ENCODE data around the gene GSTM3.
"Not testable (repeated sequence)": the region's sequence is repeated elsewhere in the genome, so short reads cannot be mapped to it uniquely, and the experiment has no call there.

Gene GSTM3

GRCh38 chr1:109762039-109762585 lies 21.3 kb upstream of the GSTM3 start:
- Histone ChIP-seq H3K4me3 (no peak overlapping the region), H3K27me3 (ENCODE audit: low read depth) (no peaks in the 10 kb centered on the region), H3K36me3 (replicated peaks) (no peaks in the 10 kb centered on the region), H3K4me1 (no peaks in the 10 kb centered on the region), H3K9me3 (no peaks in the 10 kb centered on the region)
- in situ Hi-C loops (cut with MboI; ENCODE audit: low sequenced_read_pairs), result no loop called here
- DNase-seq (ENCODE audit: low spot score in 2 of 2), result no peak

GRCh38 chr1:109761227-109762038 lies 20.6 kb upstream of the GSTM3 start:
- no peaks in the 10 kb centered on the region for H3K27me3 ChIP-seq (ENCODE audit: low read depth)
- no peak for DNase-seq (ENCODE audit: low spot score in 2 of 2)
- H3K4me1 ChIP-seq, result no peaks in the 10 kb centered on the region
- in situ Hi-C loops (cut with MboI; ENCODE audit: low sequenced_read_pairs), result no loop called here
- no peaks in the 10 kb centered on the region for H3K36me3 ChIP-seq (replicated peaks)
- no peaks in the 10 kb centered on the region for H3K9me3 ChIP-seq
- no peak overlapping the region for H3K4me3 ChIP-seq

GRCh38 chr1:109760581-109761226 lies 19.9 kb upstream of the GSTM3 start:
- DNase-seq (ENCODE audit: low spot score in 2 of 2), result peak in 1 of 2 experiments; percentile 3
- no peaks in the 10 kb centered on the region for H3K36me3 ChIP-seq (replicated peaks)
- in situ Hi-C loops (cut with MboI; ENCODE audit: low sequenced_read_pairs), result no loop called here
- no peak overlapping the region for H3K4me3 ChIP-seq
- no peaks in the 10 kb centered on the region for H3K4me1 ChIP-seq
- no peaks in the 10 kb centered on the region for H3K9me3 ChIP-seq
- no peaks in the 10 kb centered on the region for H3K27me3 ChIP-seq (ENCODE audit: low read depth)

- DNase-seq (ENCODE audit: low spot score in 2 of 2), result peak in 1 of 2 experiments; percentile 4
- in situ Hi-C loops (cut with MboI; ENCODE audit: low sequenced_read_pairs), result no loop called here
- no peaks in the 10 kb centered on the region for H3K9me3 ChIP-seq
- H3K4me3 ChIP-seq, result no peak overlapping the region
- H3K36me3 ChIP-seq (replicated peaks), result no peaks in the 10 kb centered on the region
- H3K4me1 ChIP-seq, result no peaks in the 10 kb centered on the region
- H3K27me3 ChIP-seq (ENCODE audit: low read depth), result no peaks in the 10 kb centered on the region
Observed at GRCh38 chr1:109759513-109760334, 18.9 kb upstream of the GSTM3 start.

- in situ Hi-C loops (cut with MboI; ENCODE audit: low sequenced_read_pairs), result no loop called here
- H3K9me3 ChIP-seq, result no peaks in the 10 kb centered on the region
- H3K36me3 ChIP-seq (replicated peaks), result no peaks in the 10 kb centered on the region
- H3K4me3 ChIP-seq, result no peak overlapping the region
- H3K27me3 ChIP-seq (ENCODE audit: low read depth), result no peaks in the 10 kb centered on the region
- H3K4me1 ChIP-seq, result no peaks in the 10 kb centered on the region
- peak in 1 of 2 experiments; percentile 4 for DNase-seq (ENCODE audit: low spot score in 2 of 2)
Observed at GRCh38 chr1:109757936-109758786, 17.3 kb upstream of the GSTM3 start.

- Histone ChIP-seq H3K27me3 (ENCODE audit: low read depth) (no peaks in the 10 kb centered on the region), H3K9me3 (no peaks in the 10 kb centered on the region), H3K4me1 (no peaks in the 10 kb centered on the region), H3K36me3 (replicated peaks) (no peaks in the 10 kb centered on the region), H3K4me3 (no peak overlapping the region)
- in situ Hi-C loops (cut with MboI; ENCODE audit: low sequenced_read_pairs), result no loop called here
- DNase-seq (ENCODE audit: low spot score in 2 of 2), result no peak
Observed at GRCh38 chr1:109756848-109757521, 16.1 kb upstream of the GSTM3 start.

- H3K36me3 ChIP-seq (replicated peaks); H3K9me3 ChIP-seq; in situ Hi-C loops (cut with MboI; ENCODE audit: low sequenced_read_pairs); H3K4me3 ChIP-seq; H3K4me1 ChIP-seq; H3K27me3 ChIP-seq (ENCODE audit: low read depth); DNase-seq (ENCODE audit: low spot score in 2 of 2): not testable (repeated sequence)
Observed at GRCh38 chr1:109756325-109756724, 15.5 kb upstream of the GSTM3 start.

GRCh38 chr1:109754738-109755137 lies 13.9 kb upstream of the GSTM3 start:
- in situ Hi-C loops (cut with MboI; ENCODE audit: low sequenced_read_pairs), result no loop called here
- Histone ChIP-seq H3K4me1 (no peaks in the 10 kb centered on the region), H3K4me3 (no peak overlapping the region), H3K27me3 (ENCODE audit: low read depth) (no peaks in the 10 kb centered on the region), H3K36me3 (replicated peaks) (no peaks in the 10 kb centered on the region), H3K9me3 (no peaks in the 10 kb centered on the region)
- DNase-seq (ENCODE audit: low spot score in 2 of 2), result no peak

- in situ Hi-C loops (cut with MboI; ENCODE audit: low sequenced_read_pairs), result no loop called here
- Histone ChIP-seq H3K36me3 (replicated peaks) (no peaks in the 10 kb centered on the region), H3K4me3 (no peak overlapping the region), H3K27me3 (ENCODE audit: low read depth) (no peaks in the 10 kb centered on the region), H3K4me1 (no peaks in the 10 kb centered on the region), H3K9me3 (no peaks in the 10 kb centered on the region)
- DNase-seq (ENCODE audit: low spot score in 2 of 2), result no peak
Observed at GRCh38 chr1:109751531-109752260, 10.9 kb upstream of the GSTM3 start.

- Histone ChIP-seq H3K36me3 (replicated peaks) (no peaks in the 10 kb centered on the region), H3K27me3 (ENCODE audit: low read depth) (no peaks in the 10 kb centered on the region), H3K4me1 (no peaks in the 10 kb centered on the region), H3K4me3 (no peak overlapping the region), H3K9me3 (no peaks in the 10 kb centered on the region)
- in situ Hi-C loops (cut with MboI; ENCODE audit: low sequenced_read_pairs), result no loop called here
- DNase-seq (ENCODE audit: low spot score in 2 of 2), result no peak
Observed at GRCh38 chr1:109750920-109751319, 10.1 kb upstream of the GSTM3 start.

- H3K36me3 ChIP-seq (replicated peaks), result no peaks in the 10 kb centered on the region
- in situ Hi-C loops (cut with MboI; ENCODE audit: low sequenced_read_pairs), result no loop called here
- H3K4me3 ChIP-seq, result no peak overlapping the region
- H3K9me3 ChIP-seq, result no peaks in the 10 kb centered on the region
- H3K4me1 ChIP-seq, result no peaks in the 10 kb centered on the region
- DNase-seq (ENCODE audit: low spot score in 2 of 2), result no peak
- H3K27me3 ChIP-seq (ENCODE audit: low read depth), result no peaks in the 10 kb centered on the region
Observed at GRCh38 chr1:109750241-109750882, 9.5 kb upstream of the GSTM3 start.

- H3K9me3 ChIP-seq, result no peaks in the 10 kb centered on the region
- DNase-seq (ENCODE audit: low spot score in 2 of 2), result no peak
- in situ Hi-C loops (cut with MboI; ENCODE audit: low sequenced_read_pairs), result no loop called here
- H3K4me3 ChIP-seq, result no peak overlapping the region
- no peaks in the 10 kb centered on the region for H3K36me3 ChIP-seq (replicated peaks)
- H3K4me1 ChIP-seq, result no peaks in the 10 kb centered on the region
- no peaks in the 10 kb centered on the region for H3K27me3 ChIP-seq (ENCODE audit: low read depth)
Observed at GRCh38 chr1:109749221-109749620, 8.4 kb upstream of the GSTM3 start.

All from HAP-1 (cell line).